ENCODE data around the gene ANKRD45.

ANKRD45 gene

DNA sequence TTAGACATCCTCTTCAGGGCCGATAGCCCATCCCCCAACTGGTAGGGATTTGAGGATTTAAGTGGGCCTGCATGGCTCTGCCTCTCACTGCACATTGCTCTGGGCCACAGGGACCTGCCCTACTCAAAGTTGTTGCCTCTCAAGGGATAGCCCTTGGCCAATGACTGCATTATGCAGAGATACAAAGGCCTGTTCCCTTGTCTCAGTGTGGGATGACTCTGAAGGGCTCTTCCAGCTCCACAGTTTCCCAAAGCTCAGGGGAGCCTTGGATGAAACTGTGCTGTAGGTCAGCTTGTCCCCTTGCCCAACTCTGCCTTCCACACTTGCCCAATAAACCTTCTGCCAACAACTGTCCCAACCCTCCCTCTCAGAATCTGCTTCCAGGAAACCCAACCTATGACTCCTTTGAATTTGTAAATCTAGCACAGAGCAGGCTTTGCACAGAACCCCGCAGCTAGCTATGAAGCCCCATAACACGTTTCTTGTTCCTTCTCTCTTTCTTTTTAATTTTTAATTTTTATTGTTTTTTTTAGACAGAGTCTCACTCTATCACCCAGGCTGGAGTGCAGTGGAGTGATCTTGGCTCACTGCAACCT lies 109.3 kb downstream of the ANKRD45 start:
- Histone ChIP-seq H3K4me3 (replicated peaks; ENCODE audit: insufficient read depth, low read length) (no peak overlapping the region), H3K27me3 (ENCODE audit: insufficient read depth, poor library complexity, severe bottlenecking) (no peaks in the 10 kb centered on the region), H3K27ac (replicated peaks) (no peak overlapping the region)
- no peak for DNase-seq (ENCODE audit: low read depth in 1 of 2, low spot score in 1 of 2)
- TF ChIP-seq POLR2AphosphoS5 (IDR thresholded peaks at IDR 0.05; ENCODE audit: low read depth) (no peak), GABPA (IDR thresholded peaks at IDR 0.05; ENCODE audit: low read depth) (no peak), SPI1 (IDR thresholded peaks at IDR 0.05; ENCODE audit: borderline replicate concordance, low read depth) (no peak)
- TF ChIP-seq, protein P1, sequence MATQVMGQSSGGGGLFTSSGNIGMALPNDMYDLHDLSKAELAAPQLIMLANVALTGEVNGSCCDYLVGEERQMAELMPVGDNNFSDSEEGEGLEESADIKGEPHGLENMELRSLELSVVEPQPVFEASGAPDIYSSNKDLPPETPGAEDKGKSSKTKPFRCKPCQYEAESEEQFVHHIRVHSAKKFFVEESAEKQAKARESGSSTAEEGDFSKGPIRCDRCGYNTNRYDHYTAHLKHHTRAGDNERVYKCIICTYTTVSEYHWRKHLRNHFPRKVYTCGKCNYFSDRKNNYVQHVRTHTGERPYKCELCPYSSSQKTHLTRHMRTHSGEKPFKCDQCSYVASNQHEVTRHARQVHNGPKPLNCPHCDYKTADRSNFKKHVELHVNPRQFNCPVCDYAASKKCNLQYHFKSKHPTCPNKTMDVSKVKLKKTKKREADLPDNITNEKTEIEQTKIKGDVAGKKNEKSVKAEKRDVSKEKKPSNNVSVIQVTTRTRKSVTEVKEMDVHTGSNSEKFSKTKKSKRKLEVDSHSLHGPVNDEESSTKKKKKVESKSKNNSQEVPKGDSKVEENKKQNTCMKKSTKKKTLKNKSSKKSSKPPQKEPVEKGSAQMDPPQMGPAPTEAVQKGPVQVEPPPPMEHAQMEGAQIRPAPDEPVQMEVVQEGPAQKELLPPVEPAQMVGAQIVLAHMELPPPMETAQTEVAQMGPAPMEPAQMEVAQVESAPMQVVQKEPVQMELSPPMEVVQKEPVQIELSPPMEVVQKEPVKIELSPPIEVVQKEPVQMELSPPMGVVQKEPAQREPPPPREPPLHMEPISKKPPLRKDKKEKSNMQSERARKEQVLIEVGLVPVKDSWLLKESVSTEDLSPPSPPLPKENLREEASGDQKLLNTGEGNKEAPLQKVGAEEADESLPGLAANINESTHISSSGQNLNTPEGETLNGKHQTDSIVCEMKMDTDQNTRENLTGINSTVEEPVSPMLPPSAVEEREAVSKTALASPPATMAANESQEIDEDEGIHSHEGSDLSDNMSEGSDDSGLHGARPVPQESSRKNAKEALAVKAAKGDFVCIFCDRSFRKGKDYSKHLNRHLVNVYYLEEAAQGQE (IDR thresholded peaks at IDR 0.05; ENCODE audit: insufficient replicate concordance, low read depth): no peak
- TF ChIP-seq, protein P2, sequence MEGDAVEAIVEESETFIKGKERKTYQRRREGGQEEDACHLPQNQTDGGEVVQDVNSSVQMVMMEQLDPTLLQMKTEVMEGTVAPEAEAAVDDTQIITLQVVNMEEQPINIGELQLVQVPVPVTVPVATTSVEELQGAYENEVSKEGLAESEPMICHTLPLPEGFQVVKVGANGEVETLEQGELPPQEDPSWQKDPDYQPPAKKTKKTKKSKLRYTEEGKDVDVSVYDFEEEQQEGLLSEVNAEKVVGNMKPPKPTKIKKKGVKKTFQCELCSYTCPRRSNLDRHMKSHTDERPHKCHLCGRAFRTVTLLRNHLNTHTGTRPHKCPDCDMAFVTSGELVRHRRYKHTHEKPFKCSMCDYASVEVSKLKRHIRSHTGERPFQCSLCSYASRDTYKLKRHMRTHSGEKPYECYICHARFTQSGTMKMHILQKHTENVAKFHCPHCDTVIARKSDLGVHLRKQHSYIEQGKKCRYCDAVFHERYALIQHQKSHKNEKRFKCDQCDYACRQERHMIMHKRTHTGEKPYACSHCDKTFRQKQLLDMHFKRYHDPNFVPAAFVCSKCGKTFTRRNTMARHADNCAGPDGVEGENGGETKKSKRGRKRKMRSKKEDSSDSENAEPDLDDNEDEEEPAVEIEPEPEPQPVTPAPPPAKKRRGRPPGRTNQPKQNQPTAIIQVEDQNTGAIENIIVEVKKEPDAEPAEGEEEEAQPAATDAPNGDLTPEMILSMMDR (IDR thresholded peaks at IDR 0.05; ENCODE audit: insufficient read depth, low read length): no peak

Data from HL-60 (cell line).